HG02938 (cell line): ENCODE measurements around the gene ZNF770.

Source experiments
- ATAC-seq: cut with Tn5 transposase; IDR thresholded peaks from one replicate; pipeline ENCODE4 v1.9.1; 2021; ENCODE audit warnings: mild to moderate bottlenecking, moderate library complexity; ENCODE audit not compliant: unreplicated experiment

Gene ZNF770, protein sequence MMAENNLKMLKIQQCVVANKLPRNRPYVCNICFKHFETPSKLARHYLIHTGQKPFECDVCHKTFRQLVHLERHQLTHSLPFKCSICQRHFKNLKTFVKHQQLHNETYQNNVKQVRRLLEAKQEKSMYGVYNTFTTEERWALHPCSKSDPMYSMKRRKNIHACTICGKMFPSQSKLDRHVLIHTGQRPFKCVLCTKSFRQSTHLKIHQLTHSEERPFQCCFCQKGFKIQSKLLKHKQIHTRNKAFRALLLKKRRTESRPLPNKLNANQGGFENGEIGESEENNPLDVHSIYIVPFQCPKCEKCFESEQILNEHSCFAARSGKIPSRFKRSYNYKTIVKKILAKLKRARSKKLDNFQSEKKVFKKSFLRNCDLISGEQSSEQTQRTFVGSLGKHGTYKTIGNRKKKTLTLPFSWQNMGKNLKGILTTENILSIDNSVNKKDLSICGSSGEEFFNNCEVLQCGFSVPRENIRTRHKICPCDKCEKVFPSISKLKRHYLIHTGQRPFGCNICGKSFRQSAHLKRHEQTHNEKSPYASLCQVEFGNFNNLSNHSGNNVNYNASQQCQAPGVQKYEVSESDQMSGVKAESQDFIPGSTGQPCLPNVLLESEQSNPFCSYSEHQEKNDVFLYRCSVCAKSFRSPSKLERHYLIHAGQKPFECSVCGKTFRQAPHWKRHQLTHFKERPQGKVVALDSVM

DNA sequence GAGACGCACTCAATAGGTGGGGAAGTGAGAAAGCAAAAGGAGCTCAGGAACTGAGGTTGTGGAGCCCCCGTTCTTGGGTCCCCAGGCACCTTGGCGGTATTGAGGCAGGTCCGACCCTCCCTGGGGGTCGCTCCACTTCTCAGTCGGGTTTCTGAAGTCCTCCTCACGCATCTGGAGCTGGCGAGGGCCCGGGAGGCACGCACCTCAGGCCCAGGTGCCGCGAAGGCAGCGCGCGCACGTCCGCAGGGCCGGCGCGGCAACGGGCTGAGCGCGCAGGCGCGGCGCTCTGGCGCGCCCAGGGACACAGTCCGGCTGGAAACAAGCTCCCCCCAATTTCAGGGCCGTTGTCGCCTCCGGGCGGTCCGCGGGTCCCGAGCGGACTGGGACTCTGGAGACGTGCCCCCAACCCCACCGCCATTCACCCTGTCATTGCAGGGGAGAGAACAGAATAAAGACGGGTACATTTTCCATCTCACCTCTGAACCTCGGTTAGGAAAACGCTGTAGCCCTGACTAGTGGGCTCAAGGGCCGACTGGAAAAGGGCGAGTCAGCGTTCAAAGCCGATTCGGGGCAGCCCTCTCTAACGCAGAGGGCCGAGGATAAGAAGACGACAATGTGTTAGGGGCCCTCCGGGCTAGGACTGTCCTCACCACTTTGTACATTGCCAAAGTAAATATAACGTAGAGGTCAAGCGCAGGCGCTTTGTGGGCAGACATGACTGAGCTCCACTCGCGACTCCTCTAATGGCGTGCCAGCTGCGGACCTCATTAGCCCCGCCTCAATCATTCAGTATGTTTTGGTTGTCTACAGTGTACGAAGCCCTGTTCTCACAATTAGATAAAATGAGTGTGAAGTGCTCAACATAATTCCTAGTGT is at the start of gene ZNF770:
ZNF770 (minus strand) TSS at position 261 of the 876 bp plus-strand sequence. CDS start 4,853 bp downstream, outside the sequence.
- peak; percentile 79 for ATAC-seq

DNA sequence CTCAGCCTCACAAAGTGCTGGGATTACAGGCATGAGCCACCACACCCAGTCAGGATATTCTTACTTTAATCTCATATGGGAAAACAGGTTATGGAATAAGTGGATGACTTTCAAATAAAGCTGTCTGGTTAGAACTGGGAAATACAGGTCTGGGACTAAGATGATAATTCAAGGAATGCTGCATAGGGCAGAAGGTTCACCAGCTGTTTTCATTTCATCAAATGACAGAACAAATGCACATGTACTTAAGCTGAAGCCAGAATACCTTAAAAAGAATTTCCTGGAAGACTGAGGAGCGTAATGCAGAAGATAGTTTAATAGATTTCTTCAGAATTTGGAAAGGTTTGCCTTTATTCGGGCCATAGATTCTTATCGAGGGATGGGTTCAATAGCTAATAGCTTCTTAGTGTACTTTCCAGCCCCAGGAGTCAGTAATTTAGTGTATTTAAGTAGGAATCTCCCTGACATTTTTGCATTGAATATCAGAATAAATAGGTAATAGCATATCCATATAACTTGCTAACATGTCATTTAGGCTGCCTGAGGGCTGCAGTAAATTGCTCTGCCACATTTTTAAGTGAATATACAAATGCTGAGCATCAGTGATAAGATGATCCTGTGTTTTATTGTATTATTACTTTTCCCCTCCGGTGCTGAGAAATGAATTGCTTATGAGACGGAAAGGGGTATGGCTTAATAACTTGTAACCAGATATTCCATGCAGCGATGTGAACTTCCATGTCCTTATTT is 40.3 kb upstream of the ZNF770 start:
- no peak for ATAC-seq

DNA sequence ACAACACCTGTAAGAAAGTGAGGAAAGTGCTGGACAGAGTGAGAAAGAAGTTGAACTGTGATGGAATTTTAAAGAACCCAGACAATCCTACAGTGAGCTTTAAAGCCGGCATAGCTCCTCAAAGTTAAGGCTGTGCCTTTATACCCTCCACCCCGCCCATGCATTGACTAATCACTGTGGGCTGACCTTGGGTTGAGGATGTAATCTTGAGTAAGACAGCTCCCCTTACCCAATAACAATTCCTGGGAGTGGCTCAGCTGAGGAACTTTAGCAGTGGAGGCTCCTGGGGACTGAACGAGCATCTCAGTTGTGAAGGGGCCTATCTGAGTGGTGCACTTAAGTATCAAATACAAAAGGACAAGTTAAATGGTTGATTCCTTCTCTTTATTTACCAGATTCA is 35.7 kb upstream of the ZNF770 start:
- ATAC-seq: no peak

DNA sequence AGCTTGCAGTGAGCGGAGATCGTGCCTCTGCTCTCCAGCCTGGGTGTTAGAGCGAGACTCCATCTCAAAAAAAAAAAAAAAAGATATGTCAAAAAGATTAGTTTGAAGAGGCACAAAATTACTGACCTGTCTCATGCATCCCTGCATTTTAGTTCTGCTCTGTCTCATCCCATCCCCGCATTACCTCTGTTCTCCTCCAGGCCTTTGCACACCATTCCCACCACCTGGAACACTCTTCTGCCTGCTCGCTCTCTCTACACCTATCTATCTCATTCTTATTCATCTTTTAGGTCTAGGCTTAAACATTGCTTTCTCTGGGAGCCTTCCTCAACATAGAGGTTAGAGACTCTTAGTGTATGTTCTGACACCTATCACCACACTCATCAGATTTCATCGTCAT is 32.9 kb upstream of the ZNF770 start:
- ATAC-seq: no peak

DNA sequence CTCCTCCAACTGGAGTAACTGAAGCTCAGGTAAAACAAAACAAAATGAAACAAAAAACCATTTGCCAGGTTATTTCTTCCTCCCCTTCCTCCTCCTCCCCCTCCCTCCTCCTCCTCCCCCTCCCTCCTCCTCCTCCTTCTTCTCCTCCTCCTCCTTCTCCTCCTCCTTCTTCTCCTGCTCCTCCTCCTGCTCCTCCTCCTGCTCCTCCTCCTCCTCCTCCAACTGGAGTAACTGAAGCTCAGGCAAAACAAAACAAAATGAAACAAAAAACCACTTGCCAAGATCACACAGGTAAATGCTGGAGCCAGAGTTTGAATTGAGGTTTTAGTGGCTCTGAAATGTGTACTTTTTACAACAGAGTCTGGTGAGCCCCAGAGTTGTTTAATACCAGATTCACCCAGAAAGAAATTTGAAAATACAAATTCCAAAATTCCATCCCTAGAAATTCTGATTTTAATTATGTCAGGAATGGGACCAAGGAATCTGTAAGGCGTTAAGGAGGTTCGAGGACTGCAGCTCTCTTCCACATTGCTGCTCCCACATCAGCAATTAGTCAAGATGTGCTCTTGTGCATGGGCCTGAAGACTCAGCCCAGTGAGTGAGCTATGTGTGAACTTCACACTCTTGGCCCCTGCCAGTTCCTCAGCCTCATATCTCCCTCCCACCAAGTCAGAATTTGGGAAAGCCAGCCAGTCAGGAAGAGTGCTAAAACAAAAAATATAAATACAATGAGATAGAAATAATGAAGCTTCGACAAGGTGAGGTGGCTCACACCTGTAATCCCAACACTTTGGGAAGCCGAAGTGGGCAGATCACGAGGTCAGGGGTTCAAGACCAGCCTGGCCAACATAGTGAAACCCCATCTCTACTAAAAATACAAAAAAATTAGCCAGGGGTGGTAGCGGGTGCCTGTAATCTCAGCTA is 31.6 kb upstream of the ZNF770 start:
- ATAC-seq: no peak

DNA sequence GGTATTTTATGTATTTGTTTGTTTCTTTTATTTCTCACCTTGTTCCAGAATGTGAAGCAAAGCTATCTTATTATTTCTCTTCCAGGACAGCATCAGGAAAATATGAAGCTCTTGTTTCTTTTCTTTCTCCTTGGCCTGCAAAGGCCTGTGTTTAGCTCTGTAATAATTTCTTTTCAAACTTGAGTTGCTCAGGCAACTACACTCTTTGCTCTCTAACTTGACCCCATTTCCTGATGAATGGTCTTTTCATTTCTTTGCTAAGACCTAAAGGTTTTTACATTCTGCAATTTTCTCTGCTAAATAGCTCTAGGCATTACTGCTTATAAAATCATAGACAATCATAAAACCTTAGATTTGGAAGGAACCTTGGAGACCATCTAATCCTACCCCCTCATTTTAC is 26.2 kb upstream of the ZNF770 start:
- ATAC-seq: no peak

DNA sequence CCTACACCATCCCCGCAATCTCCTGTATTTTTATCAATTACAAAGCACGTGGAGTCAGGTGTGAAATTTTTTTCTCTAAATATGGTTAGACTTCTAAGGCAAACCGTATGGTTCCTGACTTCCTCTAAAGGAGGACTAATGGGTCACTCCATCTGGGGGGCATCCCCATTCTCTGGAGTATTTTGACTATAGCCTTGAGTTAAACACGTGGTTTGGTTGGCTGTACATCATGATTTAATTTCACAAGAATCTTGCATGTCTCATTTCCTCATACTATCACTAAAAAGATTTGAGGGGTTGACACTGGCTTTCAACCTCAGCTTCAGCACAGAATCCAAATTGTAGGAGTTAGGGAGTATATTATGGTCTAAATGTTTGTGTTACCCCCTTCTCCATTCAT is 25.3 kb upstream of the ZNF770 start:
- ATAC-seq: no peak

DNA sequence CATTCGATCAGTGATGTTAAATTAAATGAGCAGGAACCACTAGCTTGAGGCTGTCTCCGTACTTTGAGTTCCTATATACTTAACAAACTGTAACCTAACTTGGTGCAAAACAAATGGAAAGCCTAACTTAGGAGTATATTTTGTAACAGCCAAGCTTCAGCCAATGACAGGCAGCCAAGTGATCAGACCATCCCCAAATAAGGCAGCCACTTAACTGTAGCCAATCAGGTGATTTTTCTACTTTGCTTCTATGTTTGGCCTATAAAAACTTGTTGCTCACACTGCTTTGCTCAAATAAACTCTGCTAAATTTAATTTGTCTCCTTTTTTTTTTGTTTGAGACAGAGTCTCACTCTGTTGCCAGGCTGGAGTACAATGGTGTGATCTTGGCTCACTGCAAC is 19.3 kb upstream of the ZNF770 start:
- ATAC-seq: no peak

DNA sequence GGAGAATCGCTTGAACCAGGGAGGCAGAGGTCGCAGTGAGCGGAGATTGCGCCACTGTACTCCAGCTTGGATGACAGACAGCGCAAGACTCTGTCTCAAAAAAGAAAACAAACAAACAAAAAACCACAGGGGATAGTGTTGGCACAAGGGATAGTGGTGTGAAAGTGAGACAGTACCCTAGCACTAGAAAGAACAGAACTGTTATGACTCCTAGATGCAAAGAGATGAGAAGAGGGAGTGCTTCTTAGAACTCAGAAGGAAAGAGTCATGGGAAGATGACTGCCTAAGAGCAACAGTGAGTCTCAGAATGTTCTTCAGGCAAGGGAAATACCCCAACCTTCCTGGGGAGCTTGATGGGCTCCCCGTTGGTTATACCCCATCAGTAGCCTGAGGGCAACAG is 17.8 kb upstream of the ZNF770 start:
- ATAC-seq: no peak

DNA sequence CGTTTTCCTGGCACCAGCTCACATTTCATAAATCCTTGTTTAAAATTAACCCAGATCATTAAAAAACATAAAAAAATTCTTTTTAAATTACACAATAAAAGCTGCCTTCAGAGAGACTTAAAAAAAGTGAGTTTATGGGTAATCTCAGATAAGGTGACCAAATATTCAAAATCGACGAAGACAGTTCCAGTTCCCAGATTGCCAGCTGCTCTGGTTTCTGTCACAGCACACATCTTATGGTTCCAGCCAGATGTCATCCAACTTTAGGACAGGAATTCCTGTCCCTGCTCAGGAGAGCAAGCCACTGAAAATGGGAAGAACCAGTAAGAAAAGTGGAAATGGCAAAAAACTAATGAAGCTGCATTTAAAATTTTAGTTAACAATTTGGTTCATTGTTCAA is 15.8 kb upstream of the ZNF770 start:
- no peak for ATAC-seq

DNA sequence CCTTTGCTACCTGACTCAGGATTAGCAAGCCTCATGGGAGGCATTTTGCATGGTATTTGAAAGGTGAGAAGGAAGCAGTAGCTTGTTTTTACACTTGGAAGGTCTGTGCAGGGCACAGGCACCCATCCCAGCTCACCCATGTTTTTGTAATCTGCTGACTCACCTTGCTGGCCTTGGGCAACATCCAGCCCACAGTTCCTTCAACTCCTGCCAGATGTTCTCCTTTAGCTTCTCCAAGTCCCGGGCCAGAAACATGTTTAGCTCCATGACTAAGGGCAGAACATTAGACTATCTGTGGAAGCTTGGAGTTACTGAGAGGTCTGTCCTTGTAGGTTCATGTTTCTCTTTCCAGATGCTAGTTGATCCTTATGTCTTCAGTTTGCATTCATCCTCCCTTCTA is 12.4 kb upstream of the ZNF770 start:
- no peak for ATAC-seq

DNA sequence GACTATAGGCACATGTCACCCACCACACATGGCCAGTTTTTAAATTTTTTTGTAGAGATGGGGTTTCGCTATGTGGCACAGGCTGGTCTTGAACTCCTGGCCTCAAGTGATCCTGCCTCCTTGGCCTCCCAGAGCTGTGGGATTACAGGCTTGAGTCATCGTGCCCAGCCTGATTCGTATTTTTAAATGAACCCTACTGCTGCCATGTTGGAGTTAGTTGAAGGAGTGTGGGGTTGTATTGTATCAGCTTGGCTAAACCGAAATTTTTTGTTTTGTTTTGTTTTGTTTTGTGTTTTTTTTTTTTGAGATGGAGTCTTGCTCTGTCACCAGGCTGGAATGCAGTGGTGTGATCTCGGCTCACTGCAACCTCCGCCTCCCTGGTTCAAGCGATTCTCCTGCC is 11.8 kb upstream of the ZNF770 start:
- no peak for ATAC-seq

DNA sequence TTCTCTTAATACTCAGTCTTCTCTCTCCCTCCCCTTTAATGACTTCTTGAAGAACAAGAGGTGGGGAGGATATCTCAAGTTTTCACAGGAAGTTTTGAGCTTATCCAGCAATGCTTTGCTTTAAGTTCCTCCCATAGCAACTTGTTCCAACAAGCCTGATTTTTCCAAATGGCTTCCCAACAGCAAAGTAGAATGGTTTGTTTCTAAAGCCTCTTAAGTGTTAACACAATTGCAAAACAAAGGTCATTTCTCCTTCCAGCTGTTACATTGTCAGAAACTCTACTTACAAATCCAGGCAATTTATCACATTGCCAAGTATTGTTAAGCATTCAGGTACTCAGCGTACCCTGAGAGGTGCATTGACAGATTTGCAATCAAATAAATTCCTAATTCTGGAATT is 6.8 kb upstream of the ZNF770 start:
- no peak for ATAC-seq

DNA sequence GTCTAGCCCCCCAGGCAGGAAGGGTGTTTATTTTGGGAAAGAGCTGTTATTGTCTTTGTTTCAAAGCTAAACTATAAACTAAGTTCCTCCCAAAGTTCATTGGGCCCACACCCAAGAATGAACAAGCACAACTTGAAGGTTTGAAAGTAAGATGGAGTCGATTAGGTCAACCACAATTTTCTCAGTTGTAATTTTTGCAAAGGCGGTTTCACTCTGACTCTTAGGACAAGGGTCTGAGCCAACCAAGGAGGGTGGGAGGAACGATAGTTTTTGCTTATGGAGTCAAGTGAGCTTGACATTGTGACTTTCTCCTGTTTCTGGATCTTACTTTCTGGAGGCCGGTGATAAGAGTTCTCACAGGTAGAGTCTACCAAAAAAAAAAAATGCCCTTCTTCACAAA is 5.8 kb upstream of the ZNF770 start:
- peak; percentile 95 for ATAC-seq

DNA sequence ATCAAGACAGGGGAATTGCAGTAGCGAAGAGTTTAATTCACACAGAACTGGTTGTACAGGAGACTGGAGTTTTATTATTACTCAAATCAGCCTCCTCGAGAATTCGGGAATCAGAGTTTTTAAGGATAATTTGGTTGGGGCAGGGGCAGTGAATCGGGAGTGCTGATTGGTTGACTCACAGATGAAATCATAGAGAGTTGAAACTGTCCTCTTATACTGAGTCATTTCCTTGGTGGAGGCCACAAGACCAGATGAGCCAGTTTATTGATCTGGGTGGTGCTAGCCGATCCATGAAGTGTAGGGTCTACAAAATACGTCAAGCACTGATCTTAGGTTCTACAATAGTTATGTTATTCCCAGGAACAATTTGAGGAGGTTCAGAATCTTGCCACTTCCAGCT is 5.3 kb upstream of the ZNF770 start:
- ATAC-seq: peak; percentile 37

DNA sequence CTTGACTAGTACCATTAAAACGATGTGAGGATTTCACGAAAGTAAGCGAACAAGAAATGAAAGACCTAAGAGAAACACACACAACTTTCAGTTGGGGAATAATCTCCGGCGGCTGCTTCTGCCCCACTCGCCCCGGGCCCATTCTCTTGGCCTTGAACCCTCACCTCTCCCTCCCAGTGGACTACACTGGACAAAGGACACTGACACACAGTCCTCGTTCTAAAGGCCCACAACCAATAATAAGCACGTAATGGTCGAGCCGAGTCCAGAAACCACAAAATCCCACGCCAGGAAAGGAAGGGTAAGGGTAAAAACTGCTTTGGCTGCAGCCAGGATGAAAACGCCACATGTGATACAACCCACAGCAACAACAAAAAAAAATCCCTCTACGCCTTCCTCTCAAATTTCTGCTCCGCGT is 469 bp downstream of the ZNF770 start:
- no peak for ATAC-seq

DNA sequence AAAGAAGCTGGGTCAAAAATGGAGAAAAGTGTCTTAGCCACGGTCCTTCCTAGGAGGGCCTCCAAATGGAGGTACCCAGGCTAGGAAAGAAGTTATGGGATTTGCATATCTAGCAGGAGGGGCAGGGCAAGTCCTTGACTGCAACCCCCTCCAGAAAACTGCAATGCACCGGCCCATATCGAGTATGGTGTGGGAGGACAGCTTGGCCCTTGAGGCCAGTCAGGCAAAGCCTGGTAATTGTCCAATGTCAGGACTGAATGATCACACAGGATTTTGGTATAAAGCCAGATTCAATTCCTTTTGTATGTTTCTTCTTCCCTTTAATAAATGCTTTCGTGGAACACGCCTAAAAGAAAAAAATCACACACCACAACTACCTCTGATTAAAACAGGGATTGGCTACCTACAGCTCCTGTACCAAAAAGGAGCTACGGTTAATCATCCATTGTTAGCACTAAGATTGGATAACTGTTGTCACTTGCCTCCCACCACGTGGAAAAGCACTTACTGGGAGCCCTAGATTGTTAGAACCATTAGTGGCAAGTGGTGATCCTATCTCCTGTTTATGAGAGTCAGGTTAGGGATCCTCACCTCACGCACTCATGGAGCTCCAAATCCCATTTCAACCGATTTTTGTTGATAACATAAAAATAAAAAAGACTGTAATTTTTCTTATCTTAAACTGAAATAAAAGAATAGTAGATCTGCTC is 1.2 kb downstream of the ZNF770 start:
- ATAC-seq: no peak

DNA sequence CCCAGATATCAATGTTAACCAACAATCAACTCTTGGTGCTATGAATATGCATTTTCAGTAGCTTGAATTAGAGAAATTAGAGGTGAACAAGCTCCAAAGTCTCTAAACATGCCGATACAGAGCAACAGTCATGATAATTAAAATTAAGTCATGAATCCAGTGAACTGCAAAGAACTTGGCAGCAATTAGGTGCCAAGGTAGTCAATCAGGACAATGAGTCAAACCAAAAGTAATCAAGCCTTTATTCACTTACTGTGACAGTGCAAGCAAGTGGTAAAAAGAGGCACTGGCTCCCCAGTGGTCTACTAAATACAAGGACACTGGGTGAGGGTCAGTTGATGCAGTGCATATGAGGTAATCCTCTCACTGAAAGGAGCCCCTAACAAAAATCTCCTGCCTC is 1.8 kb downstream of the ZNF770 start:
- ATAC-seq: no peak
